GM20000 (cell line): ENCODE results near the gene KCNE5.
"Not testable (repeated sequence)": the region's sequence is repeated elsewhere in the genome, so short reads cannot be mapped to it uniquely, and the experiment has no call there.

Source experiments
- DNase-seq: peaks from one replicate; pipeline ENCODE4 v3.0.0; 2012; ENCODE audit warnings: low spot score
- TF ChIP-seq, protein P1 (sequence below): IDR thresholded peaks from 2 replicates; pipeline ENCODE4 v1.5.1; 2012; ENCODE audit warnings: mild to moderate bottlenecking, control low read depth; ENCODE audit errors: extremely low read depth, missing control alignments

Gene KCNE5

DNA sequence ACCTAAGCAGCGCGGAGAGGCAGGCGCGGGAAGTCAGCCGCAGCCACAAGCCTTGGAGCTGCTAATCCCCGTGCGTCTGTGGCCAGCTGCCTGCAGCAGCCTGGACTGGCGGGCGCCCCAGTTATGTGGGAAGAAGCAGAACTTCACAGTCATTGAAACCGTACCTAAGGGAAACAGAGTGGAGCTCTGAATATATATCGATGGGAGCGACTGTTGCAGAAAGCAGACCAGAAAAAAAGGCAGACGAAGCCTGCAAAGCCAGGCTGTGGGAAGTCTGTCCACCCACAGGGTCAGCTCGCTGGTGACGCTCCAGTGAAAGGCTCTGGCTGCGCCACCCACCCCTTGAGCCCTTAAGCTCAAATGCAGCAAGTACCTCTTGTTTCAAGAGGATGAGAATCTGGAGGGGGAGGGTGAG lies 24.7 kb downstream of the KCNE5 start:
- DNase-seq: no peak
- TF ChIP-seq, protein P1, sequence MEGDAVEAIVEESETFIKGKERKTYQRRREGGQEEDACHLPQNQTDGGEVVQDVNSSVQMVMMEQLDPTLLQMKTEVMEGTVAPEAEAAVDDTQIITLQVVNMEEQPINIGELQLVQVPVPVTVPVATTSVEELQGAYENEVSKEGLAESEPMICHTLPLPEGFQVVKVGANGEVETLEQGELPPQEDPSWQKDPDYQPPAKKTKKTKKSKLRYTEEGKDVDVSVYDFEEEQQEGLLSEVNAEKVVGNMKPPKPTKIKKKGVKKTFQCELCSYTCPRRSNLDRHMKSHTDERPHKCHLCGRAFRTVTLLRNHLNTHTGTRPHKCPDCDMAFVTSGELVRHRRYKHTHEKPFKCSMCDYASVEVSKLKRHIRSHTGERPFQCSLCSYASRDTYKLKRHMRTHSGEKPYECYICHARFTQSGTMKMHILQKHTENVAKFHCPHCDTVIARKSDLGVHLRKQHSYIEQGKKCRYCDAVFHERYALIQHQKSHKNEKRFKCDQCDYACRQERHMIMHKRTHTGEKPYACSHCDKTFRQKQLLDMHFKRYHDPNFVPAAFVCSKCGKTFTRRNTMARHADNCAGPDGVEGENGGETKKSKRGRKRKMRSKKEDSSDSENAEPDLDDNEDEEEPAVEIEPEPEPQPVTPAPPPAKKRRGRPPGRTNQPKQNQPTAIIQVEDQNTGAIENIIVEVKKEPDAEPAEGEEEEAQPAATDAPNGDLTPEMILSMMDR: no peak

DNA sequence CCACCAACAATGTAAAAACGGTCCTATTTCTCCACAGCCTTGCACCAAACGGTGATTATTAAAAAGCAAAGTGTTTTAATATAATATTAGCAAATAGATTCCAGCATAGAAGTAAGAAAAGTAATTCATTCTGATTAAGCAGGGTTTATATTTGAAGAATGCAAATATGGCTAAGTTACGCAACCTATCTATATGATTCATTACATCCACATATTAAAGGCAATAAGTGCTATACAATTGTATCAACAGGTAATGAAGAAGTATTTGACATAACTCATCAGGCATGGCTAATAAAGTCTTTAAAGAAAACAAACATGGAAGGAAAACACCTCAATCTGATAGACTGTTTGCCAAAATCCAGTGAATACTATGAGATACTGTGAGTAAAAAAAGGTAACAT lies 29.0 kb downstream of the KCNE5 start:
- TF ChIP-seq, protein P1: no peak
- no peak for DNase-seq

DNA sequence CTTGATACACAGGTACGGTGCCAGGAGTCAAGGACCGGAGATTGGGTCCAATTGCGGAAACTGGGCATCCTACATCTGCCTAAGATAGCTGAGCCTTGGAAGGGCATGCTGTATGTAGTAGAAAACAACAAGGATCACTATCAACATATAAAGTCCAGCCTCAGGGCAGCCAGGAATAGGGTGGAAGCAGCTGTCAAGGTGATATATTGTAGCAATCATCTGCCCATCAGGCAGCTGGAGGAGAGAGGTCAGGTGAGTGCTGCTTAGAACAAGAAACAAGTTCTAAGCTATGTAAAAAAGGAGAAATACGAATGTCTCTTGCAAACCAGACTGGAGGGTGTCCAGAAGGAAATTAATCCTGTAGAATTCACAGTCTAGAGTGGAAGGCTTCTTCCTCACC lies 34.8 kb downstream of the KCNE5 start:
- TF ChIP-seq, protein P1: no peak
- DNase-seq: no peak

DNA sequence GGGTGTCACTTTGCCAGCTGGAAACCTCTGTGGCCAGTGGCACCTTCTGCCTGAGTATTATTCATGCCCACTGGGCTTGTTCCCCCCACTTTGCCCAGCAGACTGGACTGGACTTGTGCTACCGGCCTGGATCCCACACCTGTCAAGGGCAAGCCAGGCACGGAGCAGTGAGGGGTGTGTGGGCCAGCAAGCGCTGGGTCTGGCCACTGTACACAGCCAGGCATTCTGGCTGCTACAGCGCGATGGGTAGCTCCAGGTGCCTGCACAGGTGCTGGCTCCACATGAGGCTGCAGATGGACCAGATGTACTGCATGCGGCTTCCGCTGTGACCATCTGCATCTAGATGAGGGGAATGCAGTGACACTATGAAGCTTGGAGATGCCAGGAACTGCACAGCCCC lies 39.5 kb downstream of the KCNE5 start:
- no peak for DNase-seq
- TF ChIP-seq, protein P1: no peak

DNA sequence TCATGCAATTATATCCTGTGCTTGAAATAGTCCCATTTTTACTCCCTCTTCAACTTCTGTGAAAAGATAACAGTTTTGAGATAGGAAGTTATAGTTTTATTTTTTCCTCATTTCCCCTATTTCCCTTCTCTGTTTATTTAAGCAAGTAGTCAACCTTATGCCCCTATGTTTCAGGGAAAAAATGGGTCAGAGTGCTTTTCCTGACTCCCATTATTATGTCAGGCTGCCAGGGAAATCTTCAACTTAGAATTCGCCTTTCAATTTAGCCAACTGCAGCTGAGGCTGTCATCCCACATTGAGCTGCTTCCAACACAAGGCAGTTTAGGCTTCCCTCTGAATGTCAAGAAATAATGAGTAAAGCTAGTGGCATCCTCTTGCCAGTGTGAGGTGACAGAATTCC lies 46.1 kb downstream of the KCNE5 start:
- no peak for DNase-seq
- TF ChIP-seq, protein P1: no peak

DNA sequence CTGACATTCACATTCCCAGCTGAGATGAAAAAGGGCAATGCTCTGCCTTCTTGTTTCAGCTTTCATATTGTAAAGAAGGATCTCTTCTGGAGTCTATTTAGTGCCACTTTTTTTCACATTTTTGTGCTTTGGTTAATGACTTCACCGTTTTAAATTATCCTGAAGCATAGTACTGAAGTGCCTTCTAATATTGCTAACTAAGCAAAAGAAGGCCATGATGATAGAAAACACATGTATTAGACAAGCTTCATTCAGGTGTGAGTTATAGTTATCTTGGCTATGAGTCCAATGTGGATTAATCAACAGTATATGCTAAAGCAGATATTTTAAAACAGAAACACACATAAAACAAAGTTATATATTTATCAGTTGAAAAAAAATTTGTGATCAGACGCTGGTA lies 47.9 kb downstream of the KCNE5 start:
- DNase-seq: no peak
- TF ChIP-seq, protein P1: no peak

DNA sequence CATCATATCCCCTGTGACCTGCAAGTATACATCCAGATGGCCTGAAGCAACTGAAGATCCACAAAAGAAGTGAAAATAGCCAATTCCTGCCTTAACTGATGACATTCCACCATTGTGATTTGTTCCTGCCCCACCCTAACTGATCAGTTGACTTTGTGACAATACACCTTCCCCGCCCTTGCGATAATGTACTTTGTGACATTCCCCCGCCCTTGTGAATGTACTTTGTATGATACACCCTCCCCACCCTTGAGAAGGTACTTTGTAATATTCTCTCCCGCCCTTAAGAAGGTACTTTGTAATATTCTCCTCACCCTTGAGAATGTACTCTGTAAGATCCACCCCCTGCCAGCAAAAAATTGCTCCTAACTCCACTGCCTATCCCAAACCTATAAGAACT lies 48.9 kb downstream of the KCNE5 start:
- not testable (repeated sequence) for DNase-seq
